ENCODE data around the gene ELAVL1. TPM values are rescaled to one million over a fixed set of nuclear protein-coding genes. Genes with fewer than 3 reads are reported as not detected.
"Not testable (repeated sequence)": the region's sequence is repeated elsewhere in the genome, so short reads cannot be mapped to it uniquely, and the experiment has no call there.

ELAVL1 gene
- total RNA-seq, 1 donor from 2014 or later, result 50.5 TPM

DNA sequence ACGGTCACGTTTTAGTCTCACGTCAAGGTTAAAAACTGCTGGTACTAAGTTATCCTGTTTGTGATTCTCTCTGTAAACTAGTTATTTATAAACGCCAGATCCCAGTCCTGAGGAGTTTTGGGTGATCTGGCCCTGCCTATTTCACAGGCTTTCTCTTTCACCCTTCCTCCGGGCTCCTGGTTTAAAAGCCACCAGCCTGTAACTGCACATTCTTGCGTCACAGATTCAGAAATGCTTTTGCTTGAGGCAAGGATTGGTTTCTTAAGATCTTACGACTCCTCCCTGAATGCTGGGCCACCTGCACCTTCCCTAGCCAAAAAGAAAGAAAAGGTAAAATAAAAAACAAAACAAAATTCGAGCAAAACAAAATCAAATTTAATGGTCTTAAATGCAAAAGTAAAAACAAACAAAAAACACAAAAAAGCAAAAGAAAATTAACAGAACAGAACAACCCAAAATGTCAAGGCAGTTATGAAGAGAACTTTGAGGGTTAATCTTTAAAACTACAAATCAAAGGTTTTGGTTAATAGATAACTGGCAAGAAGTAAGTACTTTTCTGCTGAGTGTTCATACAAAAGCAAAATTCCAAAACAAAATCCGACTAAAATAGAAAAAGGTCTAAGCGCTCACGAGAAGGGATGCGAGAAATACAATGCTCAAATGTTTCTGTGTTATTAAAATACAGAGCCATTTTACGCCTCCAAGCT is 43.4 kb downstream of the ELAVL1 start:
- TF ChIP-seq, protein P1, sequence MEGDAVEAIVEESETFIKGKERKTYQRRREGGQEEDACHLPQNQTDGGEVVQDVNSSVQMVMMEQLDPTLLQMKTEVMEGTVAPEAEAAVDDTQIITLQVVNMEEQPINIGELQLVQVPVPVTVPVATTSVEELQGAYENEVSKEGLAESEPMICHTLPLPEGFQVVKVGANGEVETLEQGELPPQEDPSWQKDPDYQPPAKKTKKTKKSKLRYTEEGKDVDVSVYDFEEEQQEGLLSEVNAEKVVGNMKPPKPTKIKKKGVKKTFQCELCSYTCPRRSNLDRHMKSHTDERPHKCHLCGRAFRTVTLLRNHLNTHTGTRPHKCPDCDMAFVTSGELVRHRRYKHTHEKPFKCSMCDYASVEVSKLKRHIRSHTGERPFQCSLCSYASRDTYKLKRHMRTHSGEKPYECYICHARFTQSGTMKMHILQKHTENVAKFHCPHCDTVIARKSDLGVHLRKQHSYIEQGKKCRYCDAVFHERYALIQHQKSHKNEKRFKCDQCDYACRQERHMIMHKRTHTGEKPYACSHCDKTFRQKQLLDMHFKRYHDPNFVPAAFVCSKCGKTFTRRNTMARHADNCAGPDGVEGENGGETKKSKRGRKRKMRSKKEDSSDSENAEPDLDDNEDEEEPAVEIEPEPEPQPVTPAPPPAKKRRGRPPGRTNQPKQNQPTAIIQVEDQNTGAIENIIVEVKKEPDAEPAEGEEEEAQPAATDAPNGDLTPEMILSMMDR (IDR thresholded peaks at IDR 0.05; ENCODE audit: borderline replicate concordance), result no peak
- H3K4me3 ChIP-seq, result no peak overlapping the region
- DNase-seq, result no peak
- intact Hi-C loops (cut with micrococcal nuclease), result no loop called here
- H3K27ac ChIP-seq (replicated peaks), result no peak overlapping the region
- H3K9me3 ChIP-seq (replicated peaks), result no peaks in the 10 kb centered on the region
- no peaks in the 10 kb centered on the region for H3K4me1 ChIP-seq
- H3K36me3 ChIP-seq, result peaks cover 72% of the 10 kb centered on the region
- H3K27me3 ChIP-seq (ENCODE audit: low read depth), result no peaks in the 10 kb centered on the region

DNA sequence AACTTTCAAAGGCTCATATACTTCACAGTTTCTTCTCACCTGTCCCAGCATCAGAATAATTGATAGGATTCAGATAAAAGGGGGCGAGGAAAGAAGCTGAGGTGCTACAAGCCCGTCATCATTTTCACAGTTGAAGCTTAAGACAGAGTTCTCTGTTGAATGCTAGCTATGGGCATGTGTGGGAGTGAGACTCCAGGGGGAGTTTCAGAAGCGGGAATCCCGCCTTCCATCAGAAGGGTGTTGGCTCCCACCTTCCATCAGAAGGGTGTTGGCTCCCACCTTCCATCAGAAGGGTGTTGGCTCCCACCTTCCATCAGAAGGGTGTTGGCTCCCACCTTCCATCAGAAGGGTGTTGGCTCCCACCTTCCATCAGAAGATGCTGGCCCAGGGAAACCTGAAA is 44.4 kb downstream of the ELAVL1 start:
- H3K4me1 ChIP-seq; H3K9me3 ChIP-seq (replicated peaks); DNase-seq; intact Hi-C loops (cut with micrococcal nuclease); H3K27me3 ChIP-seq (ENCODE audit: low read depth); H3K4me3 ChIP-seq; H3K27ac ChIP-seq (replicated peaks): not testable (repeated sequence)
- peaks cover 62% of the 10 kb centered on the region for H3K36me3 ChIP-seq

DNA sequence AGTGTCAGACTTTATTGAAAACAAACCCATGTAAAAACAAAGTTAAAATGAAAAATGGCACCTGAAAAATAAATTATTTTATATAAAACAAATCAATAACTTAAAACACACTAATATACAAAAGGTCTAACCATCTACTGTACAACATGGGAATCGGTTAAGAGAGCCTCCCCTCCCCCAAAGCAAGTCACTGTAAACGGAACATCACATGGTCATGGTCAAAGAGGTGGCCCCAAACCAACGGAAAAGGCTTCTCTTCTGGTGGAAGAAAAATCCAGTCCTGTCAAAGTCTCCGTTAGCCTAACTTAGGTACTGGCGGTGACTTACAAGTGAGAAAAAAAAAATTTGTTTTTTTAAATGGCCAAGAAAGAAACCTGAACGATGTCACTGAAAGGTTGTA is 46.2 kb downstream of the ELAVL1 start:
- no peaks in the 10 kb centered on the region for H3K4me1 ChIP-seq
- H3K4me3 ChIP-seq, result no peak overlapping the region
- no peaks in the 10 kb centered on the region for H3K27me3 ChIP-seq (ENCODE audit: low read depth)
- TF ChIP-seq, protein P1 (IDR thresholded peaks at IDR 0.05; ENCODE audit: borderline replicate concordance), result no peak
- no peaks in the 10 kb centered on the region for H3K9me3 ChIP-seq (replicated peaks)
- no peak for DNase-seq
- peaks cover 44% of the 10 kb centered on the region for H3K36me3 ChIP-seq
- no peak overlapping the region for H3K27ac ChIP-seq (replicated peaks)
- intact Hi-C loops (cut with micrococcal nuclease), result no loop called here

GRCh38 chr19:7955696-7956095 is 49.7 kb downstream of the ELAVL1 start:
- no peak overlapping the region for H3K4me3 ChIP-seq
- no peak overlapping the region for H3K27ac ChIP-seq (replicated peaks)
- no peak for DNase-seq
- TF ChIP-seq, protein P1 (IDR thresholded peaks at IDR 0.05; ENCODE audit: borderline replicate concordance), result no peak
- H3K9me3 ChIP-seq (replicated peaks), result no peaks in the 10 kb centered on the region
- intact Hi-C loops (cut with micrococcal nuclease), result no loop called here
- peaks cover 19% of the 10 kb centered on the region for H3K4me1 ChIP-seq
- H3K27me3 ChIP-seq (ENCODE audit: low read depth), result no peaks in the 10 kb centered on the region
- H3K36me3 ChIP-seq, result peaks cover 8% of the 10 kb centered on the region

GRCh38 chr19:7953576-7953975 is 51.9 kb downstream of the ELAVL1 start:
- peaks cover 19% of the 10 kb centered on the region for H3K4me1 ChIP-seq
- TF ChIP-seq, protein P1 (IDR thresholded peaks at IDR 0.05; ENCODE audit: borderline replicate concordance), result no peak
- intact Hi-C loops (cut with micrococcal nuclease), result no loop called here
- no peaks in the 10 kb centered on the region for H3K9me3 ChIP-seq (replicated peaks)
- no peak for DNase-seq
- H3K36me3 ChIP-seq, result peaks cover 4% of the 10 kb centered on the region
- H3K27ac ChIP-seq (replicated peaks), result no peak overlapping the region
- no peaks in the 10 kb centered on the region for H3K27me3 ChIP-seq (ENCODE audit: low read depth)
- H3K4me3 ChIP-seq, result no peak overlapping the region

DNA sequence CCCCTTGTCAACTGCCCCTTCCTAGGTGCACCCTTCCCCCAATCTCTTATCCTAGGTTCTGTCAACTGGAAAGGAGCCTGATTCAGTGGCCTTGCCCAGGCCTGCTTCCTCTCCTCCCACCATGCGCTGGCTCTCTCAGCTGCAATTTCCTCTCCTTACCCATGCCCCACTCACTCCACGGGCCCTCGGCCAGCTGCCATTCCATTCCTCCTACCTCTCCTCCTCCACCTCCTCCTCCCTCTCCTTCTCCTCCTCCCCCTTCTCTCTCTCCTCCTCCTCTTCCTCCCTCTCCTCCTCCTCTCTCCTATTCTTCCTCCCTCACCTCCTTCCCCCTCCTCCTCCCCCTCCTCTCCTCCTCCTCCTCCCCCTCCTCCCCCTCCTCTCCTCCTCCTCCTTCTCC is 52.4 kb downstream of the ELAVL1 start:
- DNase-seq, result no peak
- Histone ChIP-seq H3K4me3 (no peak overlapping the region), H3K4me1 (peaks cover 19% of the 10 kb centered on the region), H3K27ac (replicated peaks) (no peak overlapping the region), H3K27me3 (ENCODE audit: low read depth) (no peaks in the 10 kb centered on the region), H3K36me3 (peaks cover 4% of the 10 kb centered on the region), H3K9me3 (replicated peaks) (no peaks in the 10 kb centered on the region)
- intact Hi-C loops (cut with micrococcal nuclease), result no loop called here
- TF ChIP-seq, protein P1 (IDR thresholded peaks at IDR 0.05; ENCODE audit: borderline replicate concordance), result no peak

Data from left ventricle myocardium inferior (tissue), 1 donor.